IPS-NIHi11 (cell line): ENCODE results near the gene ERLEC1.
A peak's percentile ranks its signal among the peaks of the same experiment; 100 is the strongest.
"Not testable (repeated sequence)": the region's sequence is repeated elsewhere in the genome, so short reads cannot be mapped to it uniquely, and the experiment has no call there.

Experiments used
- DNase-seq: peaks from one replicate; pipeline ENCODE4 v3.0.0; 2012; ENCODE audit warnings: mixed read lengths, low spot score

The ERLEC1 gene

GRCh38 chr2:53784436-53784835, 2.4 kb upstream of the ERLEC1 start:
- DNase-seq: no peak

DNA sequence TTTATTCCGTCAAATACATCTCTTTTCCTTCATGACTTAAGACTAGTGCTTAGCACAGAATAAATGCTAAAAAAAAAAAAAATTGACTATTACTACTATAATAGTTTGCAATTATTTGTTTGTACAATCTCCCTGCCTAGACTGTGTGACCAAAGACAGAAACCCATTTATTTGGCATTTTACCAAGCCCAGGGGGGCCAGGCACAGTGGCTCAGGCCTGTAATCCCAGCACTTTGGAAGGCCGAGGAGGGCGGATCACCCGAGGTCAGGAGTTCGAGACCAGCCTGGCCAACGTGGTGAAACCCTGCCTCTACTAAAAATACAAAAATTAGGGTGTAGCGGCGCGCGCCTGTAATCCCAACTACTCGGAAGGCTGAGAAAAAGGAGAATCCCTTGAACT, 1.5 kb upstream of the ERLEC1 start:
- DNase-seq: no peak

- peak; percentile 12 for DNase-seq
Measured at GRCh38 chr2:53786352-53786704, 516 bp upstream of the ERLEC1 start.

DNA sequence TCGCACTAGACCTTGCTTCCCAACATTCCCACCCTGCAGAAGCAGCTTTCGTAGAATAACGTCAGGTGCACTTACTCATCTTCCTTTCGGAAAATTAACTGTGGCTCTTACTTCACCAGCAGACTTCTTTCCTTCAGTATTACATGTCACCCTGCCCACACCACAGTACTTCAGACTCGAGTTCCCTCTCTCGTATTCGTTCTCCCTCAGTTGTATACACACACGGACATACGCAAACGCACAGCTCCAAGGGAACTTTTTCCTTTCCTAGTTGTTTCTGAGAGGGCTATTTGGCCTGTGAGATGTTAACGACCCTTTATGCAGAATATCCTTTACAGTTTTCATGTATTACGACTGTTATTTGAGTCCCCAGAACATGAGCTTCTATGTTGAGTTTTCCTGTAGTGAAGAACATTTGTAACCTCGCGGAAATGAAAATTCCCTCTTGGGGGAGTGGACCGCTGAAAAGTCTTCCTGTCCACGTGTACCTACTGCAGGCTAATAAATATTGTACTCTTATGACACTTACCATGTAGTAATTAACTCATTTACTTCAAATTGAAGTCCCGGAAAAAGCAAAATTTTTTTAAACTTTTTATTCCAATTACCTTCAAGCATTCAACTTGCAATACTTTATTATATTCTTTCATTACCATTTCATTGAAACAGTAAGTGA, 908 bp downstream of the ERLEC1 start:
- peak; percentile 7 for DNase-seq

DNA sequence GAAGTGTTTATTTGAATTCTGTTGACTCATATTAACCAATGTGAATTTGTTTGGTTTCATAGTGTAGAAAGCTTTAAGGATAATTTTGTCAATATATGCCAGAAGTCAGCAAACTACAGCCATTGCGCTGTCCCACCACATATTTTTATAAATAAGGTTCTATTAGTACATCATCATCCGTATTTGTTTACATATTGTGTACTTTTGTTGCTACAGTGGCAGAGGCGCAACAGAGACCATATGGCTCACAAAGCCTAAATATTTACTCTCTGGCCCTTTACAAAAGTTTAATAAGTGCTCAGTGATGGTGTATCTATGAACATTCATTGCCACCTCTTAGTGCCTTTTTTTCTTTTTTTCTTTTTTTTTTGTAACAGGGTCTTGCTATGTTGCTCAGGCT, 6.4 kb downstream of the ERLEC1 start:
- no peak for DNase-seq

- DNase-seq: no peak
Measured at GRCh38 chr2:53793821-53794220, 7.0 kb downstream of the ERLEC1 start.

- DNase-seq: no peak
Measured at GRCh38 chr2:53801547-53801946, 14.7 kb downstream of the ERLEC1 start.

DNA sequence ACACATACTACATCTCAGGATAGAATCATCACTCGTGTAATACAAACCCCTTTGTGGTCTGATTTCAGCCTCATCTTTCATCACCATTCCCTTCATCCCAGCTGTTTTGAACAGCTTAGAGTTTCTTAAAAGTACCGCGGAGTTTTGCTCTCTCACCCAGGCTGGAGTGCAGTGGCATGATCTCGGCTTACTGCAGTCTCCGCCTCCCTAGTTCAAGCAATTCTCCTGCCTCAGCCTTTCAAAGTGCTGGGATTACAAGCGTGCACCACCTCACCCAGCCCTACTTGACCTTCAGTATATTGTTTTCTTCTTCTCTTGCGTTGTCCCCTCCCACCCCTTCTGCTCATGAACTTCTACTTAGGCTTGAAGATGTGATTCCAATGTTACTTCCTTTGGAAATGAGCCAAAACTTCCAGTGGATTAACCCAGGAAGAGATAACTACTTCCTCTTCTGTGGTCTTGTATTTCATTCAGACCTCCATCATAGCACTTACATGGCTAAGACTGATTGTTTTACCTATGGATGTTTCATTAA, 15.8 kb downstream of the ERLEC1 start:
- DNase-seq: no peak

- DNase-seq: no peak
Measured at GRCh38 chr2:53811601-53812000, 24.8 kb downstream of the ERLEC1 start.

DNA sequence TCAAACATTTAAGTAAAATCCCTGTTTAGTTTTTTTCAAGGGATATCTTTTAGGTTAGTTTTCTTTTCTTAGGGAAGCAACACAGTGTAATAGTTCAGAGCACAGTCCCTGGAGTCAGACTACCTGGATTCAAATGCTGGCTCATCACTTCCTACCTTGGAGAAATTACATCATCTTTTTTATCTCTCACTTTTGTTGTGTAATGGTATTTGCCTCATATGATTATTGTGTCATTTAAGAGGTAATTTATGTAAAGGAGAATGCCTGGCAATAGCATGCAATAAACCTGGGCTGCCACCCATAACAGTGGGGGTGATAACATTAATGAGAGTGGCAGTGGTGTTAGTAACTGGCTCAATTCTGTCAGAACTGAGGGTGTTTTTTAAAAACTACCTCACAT, 26.3 kb downstream of the ERLEC1 start:
- no peak for DNase-seq

GRCh38 chr2:53818854-53819435, 32.1 kb downstream of the ERLEC1 start:
- DNase-seq: no peak

DNA sequence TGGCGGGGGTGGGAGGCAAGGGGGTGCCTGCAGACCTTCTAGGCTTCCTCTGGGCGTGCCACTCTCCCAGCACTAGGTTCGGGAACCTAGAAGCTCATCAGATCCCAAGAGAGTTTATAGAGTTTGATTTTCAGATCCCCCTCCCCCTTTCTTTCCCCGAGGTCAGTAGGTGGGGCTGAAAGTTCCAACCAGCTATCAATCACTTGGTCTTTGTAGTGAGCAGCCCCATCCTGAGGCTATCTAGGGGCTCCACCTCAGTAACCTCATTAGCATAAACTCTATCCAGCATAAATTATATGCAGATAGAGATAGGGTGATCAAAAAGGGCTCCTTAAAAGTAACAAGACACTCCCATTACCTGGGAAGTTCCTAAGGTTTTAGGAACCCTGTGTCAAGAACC, 32.8 kb downstream of the ERLEC1 start:
- DNase-seq: no peak

DNA sequence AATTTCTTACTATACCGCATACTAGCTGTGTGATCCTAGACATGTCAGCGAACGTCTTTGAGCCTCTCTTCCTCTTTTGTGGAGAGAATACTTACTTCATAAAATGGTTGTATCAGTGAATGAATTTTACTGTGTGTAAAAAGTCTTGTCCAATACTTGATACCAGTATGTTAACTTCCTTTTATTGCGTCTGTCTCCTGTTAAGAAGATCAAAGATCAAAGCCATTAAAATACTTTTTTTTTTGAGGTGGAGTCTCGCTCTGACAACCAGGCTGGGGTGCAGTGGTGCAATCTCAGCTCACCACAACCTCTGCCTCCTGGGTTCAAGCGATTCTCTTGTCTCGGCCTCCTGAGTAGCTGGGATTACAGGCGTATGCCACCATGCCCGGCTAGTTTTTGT, 33.2 kb downstream of the ERLEC1 start:
- DNase-seq: no peak

- no peak for DNase-seq
Measured at GRCh38 chr2:53820711-53821110, 33.9 kb downstream of the ERLEC1 start.

DNA sequence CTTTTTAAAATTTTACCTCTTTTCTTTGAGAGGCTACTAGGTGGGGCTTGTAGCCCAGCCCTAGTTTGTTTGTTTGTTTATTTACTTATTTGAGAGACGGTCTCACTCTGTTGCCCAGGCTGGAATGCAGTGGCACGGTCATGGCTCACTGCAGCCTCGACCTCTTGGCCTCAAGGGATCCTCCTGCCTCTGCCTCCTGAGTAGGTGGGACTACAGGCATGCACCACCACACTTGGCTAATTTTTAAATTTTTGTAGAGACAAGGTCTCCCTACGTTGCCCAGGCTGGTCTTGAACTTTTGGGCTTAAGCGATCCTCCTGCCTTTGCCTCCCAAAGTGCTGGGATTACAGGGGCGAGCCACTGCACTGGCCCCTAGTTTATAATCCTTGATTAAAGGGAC, 35.0 kb downstream of the ERLEC1 start:
- DNase-seq: no peak

DNA sequence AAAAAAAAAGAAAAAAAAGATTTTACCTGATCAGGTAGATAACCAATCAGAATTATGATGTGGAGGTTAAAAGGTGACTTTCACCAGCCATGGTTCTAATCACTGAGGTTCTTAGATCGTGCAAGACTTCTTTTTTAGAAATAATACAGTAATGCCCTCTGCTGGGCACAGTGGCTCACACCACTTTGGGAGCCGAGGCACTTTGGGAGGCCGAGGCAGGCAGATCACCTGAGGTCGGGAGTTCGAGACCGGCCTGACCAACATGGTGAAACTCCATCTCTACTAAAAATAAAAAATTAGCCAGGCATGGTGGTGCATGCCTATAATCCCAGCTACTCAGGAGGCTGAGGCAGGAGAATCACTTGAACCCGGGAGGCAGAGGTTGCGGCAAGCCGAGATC, 36.8 kb downstream of the ERLEC1 start:
- not testable (repeated sequence) for DNase-seq

GRCh38 chr2:53826030-53826410, 39.2 kb downstream of the ERLEC1 start:
- no peak for DNase-seq

- no peak for DNase-seq
Measured at GRCh38 chr2:53826587-53827397, 39.9 kb downstream of the ERLEC1 start.

- DNase-seq: peak; percentile 23
Measured at GRCh38 chr2:53827398-53828175, 40.7 kb downstream of the ERLEC1 start.

DNA sequence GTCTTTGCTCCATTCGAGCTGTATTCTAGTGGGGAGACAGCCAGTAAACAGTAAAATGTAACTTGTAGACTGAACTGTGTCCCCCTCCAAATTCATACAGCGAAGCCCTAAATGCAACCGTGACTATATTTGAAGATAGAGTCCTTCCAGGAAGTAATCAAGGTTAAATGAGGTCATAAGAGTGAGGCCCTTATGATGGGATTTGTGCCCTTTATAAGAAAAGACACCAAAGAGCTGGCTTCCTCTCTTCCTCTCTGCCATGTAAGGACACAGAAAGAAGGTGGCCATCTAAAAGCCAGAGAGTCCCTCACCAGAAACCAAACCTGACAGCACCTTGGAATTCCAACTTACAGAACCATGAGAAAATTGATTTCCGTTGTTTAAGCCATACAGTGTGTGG, 41.5 kb downstream of the ERLEC1 start:
- DNase-seq: no peak

GRCh38 chr2:53829273-53829979, 42.6 kb downstream of the ERLEC1 start:
- DNase-seq: no peak

DNA sequence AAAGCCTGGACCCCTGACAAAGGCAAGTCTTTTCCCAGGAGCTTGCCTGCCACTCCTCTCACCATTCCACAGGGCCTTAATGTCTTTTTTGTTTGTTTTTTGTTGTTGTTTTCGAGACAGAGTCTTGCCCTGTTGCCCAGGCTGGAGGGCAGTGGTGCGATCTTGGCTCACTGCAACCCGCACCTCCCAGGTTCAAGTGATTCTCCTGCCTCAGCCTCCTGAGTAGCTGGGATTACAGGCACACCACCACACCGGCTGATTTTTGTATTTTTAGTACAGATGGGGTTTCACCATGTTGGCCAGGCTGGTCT, 43.1 kb downstream of the ERLEC1 start:
- not testable (repeated sequence) for DNase-seq
